GM18507 (cell line): Measurements from ENCODE around the gene NYAP2.

ENCODE experiments used
- DNase-seq: peaks from one replicate; pipeline ENCODE4 v3.0.0; 2011; ENCODE audit warnings: low read depth; ENCODE audit not compliant: insufficient read length; ENCODE audit errors: extremely low spot score
- FAIRE-seq: peaks from 2 replicates; lab custom pipeline; 2011; peaks lifted over from hg19 to GRCh38; lab: Jason Lieb, UNC

The NYAP2 gene

GRCh38 chr2:225399504-225399903 lies at the start of gene NYAP2:
Gene NYAP2 (plus strand): TSS chr2:225399710. CDS start chr2:225408881, 9,171 bp downstream.
- no peak for FAIRE-seq

GRCh38 chr2:225353579-225354085 lies 45.9 kb upstream of the NYAP2 start:
- DNase-seq: no peak
- no peak for FAIRE-seq

More at GRCh38 chr2:225399504-225399903, at the start of gene NYAP2:
- DNase-seq: no peak

- DNase-seq: no peak
- no peak for FAIRE-seq
Measured at GRCh38 chr2:225354281-225354774, 45.2 kb upstream of the NYAP2 start.

GRCh38 chr2:225355788-225356187 lies 43.7 kb upstream of the NYAP2 start:
- FAIRE-seq: no peak
- DNase-seq: no peak

- DNase-seq: no peak
- no peak for FAIRE-seq
Measured at GRCh38 chr2:225366731-225367130, 32.8 kb upstream of the NYAP2 start.

GRCh38 chr2:225367482-225367881 lies 32.0 kb upstream of the NYAP2 start:
- FAIRE-seq (no peak), DNase-seq (no peak)

GRCh38 chr2:225378984-225379383 lies 20.5 kb upstream of the NYAP2 start:
- FAIRE-seq (no peak), DNase-seq (no peak)

GRCh38 chr2:225379856-225380255 lies 19.7 kb upstream of the NYAP2 start:
- DNase-seq (no peak), FAIRE-seq (no peak)

GRCh38 chr2:225381609-225382008 lies 17.9 kb upstream of the NYAP2 start:
- FAIRE-seq: no peak

GRCh38 chr2:225398372-225398771 lies 1.1 kb upstream of the NYAP2 start:
- DNase-seq: no peak
- FAIRE-seq: no peak

More at GRCh38 chr2:225381609-225382008, 17.9 kb upstream of the NYAP2 start:
- no peak for DNase-seq

- DNase-seq (no peak), FAIRE-seq (no peak)
Measured at GRCh38 chr2:225400060-225400511, 576 bp downstream of the NYAP2 start.

GRCh38 chr2:225400546-225401400 lies 1.3 kb downstream of the NYAP2 start:
- no peak for DNase-seq
- FAIRE-seq: no peak

GRCh38 chr2:225402210-225402776 lies 2.8 kb downstream of the NYAP2 start:
- no peak for DNase-seq

GRCh38 chr2:225411452-225411851 lies 11.9 kb downstream of the NYAP2 start:
- FAIRE-seq: no peak
- DNase-seq: no peak

More at GRCh38 chr2:225402210-225402776, 2.8 kb downstream of the NYAP2 start:
- no peak for FAIRE-seq

GRCh38 chr2:225413786-225414185 lies 14.3 kb downstream of the NYAP2 start:
- no peak for DNase-seq
- FAIRE-seq: no peak

GRCh38 chr2:225414902-225415301 lies 15.4 kb downstream of the NYAP2 start:
- DNase-seq (no peak), FAIRE-seq (no peak)

- DNase-seq (no peak), FAIRE-seq (no peak)
Measured at GRCh38 chr2:225415341-225415740, 15.8 kb downstream of the NYAP2 start.

- FAIRE-seq: no peak
- no peak for DNase-seq
Measured at GRCh38 chr2:225415792-225416191, 16.3 kb downstream of the NYAP2 start.

GRCh38 chr2:225416616-225417367 lies 17.3 kb downstream of the NYAP2 start:
- no peak for FAIRE-seq

GRCh38 chr2:225419033-225419432 lies 19.5 kb downstream of the NYAP2 start:
- no peak for DNase-seq
- no peak for FAIRE-seq

More at GRCh38 chr2:225416616-225417367, 17.3 kb downstream of the NYAP2 start:
- DNase-seq: no peak
